Measurements from ENCODE around the gene TMEM185B. TPM values are rescaled to one million over a fixed set of nuclear protein-coding genes. Genes with fewer than 3 reads are reported as not detected.

TMEM185B gene
- 10 to 100 TPM; 35.9 to 47.9 (median 44.6) TPM for total RNA-seq

GRCh38 chr2:120223034-120223912 is at the start of gene TMEM185B:
Gene TMEM185B, minus strand, starts transcription at chr2:120223400. Its CDS starts 424 bp downstream, at chr2:120222976.
- intact Hi-C loops (cut with DNase I), result loop anchor here (10.0 kb wide), 1 partner anchor 92 kb away; no protein-coding TSS in a partner anchor

GRCh38 chr2:120271711-120272379 is 48.6 kb upstream of the TMEM185B start:
- no peak for DNase-seq
- TF ChIP-seq POLR2A (IDR thresholded peaks at IDR 0.05) (no peak), CTCF (IDR thresholded peaks at IDR 0.05) (no peak)
- 96 to 100% methylated on average over 1 of the region's 1 CpG for WGBS, 2 donors
- H3K27me3 ChIP-seq, result no peaks in the 10 kb centered on the region
- H3K4me3 ChIP-seq (replicated peaks in 1 of 3), result no peak overlapping the region
- H3K27ac ChIP-seq, result no peak overlapping the region
- H3K9me3 ChIP-seq, result no peaks in the 10 kb centered on the region
- no peaks in the 10 kb centered on the region for H3K36me3 ChIP-seq
- H3K4me1 ChIP-seq, result no peaks in the 10 kb centered on the region
- intact Hi-C loops (cut with DNase I), result no loop called here

More at GRCh38 chr2:120223034-120223912, at the start of gene TMEM185B:
- peak; percentile 89 for DNase-seq
- peak in 5 of 6 experiments; percentile 16 to 63 (median 52) for TF ChIP-seq CTCF (IDR thresholded peaks at IDR 0.05)
- peak in 1 of 2 donors; percentile 73 for TF ChIP-seq POLR2A (IDR thresholded peaks at IDR 0.05)
- 6% methylated on average over 17 of the region's 108 CpGs; no CpG with 5 or more reads in 1 of the 2 donors for WGBS, 2 donors
- H3K4me3 ChIP-seq (replicated peaks in 1 of 3), result peak within 1 kb of the TSS; percentile 56 to 75 (median 65)
- H3K27me3 ChIP-seq, result no peaks in the 10 kb centered on the region
- H3K27ac ChIP-seq, result peak within 1 kb of the TSS; percentile 92 to 95 (median 93)
- no peaks in the 10 kb centered on the region for H3K9me3 ChIP-seq
- H3K36me3 ChIP-seq, result no peaks in the 10 kb centered on the region
- peaks cover 21 to 23% of the 10 kb centered on the region in 2 donors for H3K4me1 ChIP-seq

GRCh38 chr2:120269816-120270215 is 46.6 kb upstream of the TMEM185B start:
- intact Hi-C loops (cut with DNase I), result no loop called here
- WGBS, 2 donors, result 70 to 85% methylated on average over 1 of the region's 1 CpG
- no peak for DNase-seq
- H3K4me3 ChIP-seq (replicated peaks in 1 of 3), result no peak overlapping the region
- H3K9me3 ChIP-seq, result no peaks in the 10 kb centered on the region
- no peak for TF ChIP-seq CTCF (IDR thresholded peaks at IDR 0.05)
- no peak for TF ChIP-seq POLR2A (IDR thresholded peaks at IDR 0.05)
- no peaks in the 10 kb centered on the region for H3K4me1 ChIP-seq
- H3K27me3 ChIP-seq, result no peaks in the 10 kb centered on the region
- H3K36me3 ChIP-seq, result no peaks in the 10 kb centered on the region
- H3K27ac ChIP-seq, result no peak overlapping the region

GRCh38 chr2:120269076-120269744 is 46.0 kb upstream of the TMEM185B start:
- no peak overlapping the region for H3K4me3 ChIP-seq (replicated peaks in 1 of 3)
- no peaks in the 10 kb centered on the region for H3K36me3 ChIP-seq
- intact Hi-C loops (cut with DNase I), result no loop called here
- peaks cover 0 to 2% of the 10 kb centered on the region in 2 donors for H3K4me1 ChIP-seq
- H3K9me3 ChIP-seq, result no peaks in the 10 kb centered on the region
- TF ChIP-seq POLR2A (IDR thresholded peaks at IDR 0.05) (no peak), CTCF (IDR thresholded peaks at IDR 0.05) (no peak)
- H3K27me3 ChIP-seq, result no peaks in the 10 kb centered on the region
- no peak overlapping the region for H3K27ac ChIP-seq
- DNase-seq, result no peak
- 95 to 96% methylated on average over 11 of the region's 11 CpGs for WGBS, 2 donors

All from thyroid gland (tissue), 4 donors.